ENCODE measurements around the gene DHCR24. TPM values are rescaled to one million over a fixed set of nuclear protein-coding genes. Genes with fewer than 3 reads are reported as not detected.
"Not testable (repeated sequence)": the region's sequence is repeated elsewhere in the genome, so short reads cannot be mapped to it uniquely, and the experiment has no call there.

Gene DHCR24
- total RNA-seq, 1 donor from 2014 or later: 103 TPM

GRCh38 chr1:54888080-54888733 lies 1.2 kb upstream of the DHCR24 start:
- no peak for DNase-seq (ENCODE audit: low read depth in 2 of 2)

DNA sequence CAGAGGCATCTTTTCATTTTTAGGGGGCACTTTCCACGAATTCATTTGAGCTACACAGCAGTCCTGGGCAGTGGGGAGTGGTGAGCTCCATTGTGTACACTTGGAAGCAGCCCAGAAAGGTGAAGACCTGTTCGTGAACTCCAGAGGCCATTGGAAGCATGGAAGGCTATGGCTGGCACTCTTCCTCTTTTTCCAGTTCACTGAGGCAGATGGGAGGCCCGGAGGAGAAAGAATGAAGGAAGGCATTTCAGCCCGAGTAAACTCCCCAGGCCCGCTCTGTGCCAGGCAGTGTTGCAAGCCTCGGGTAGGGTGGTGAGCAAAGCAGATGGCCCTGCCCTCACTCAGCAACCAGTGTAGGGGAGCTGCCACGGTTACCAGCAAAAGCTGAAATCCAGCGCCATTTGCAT lies 673 bp upstream of the DHCR24 start:
- DNase-seq (ENCODE audit: low read depth in 2 of 2): no peak

GRCh38 chr1:54885807-54886723 lies 930 bp downstream of the DHCR24 start:
- DNase-seq (ENCODE audit: low read depth in 2 of 2): no peak

GRCh38 chr1:54885237-54885679 lies 1.7 kb downstream of the DHCR24 start:
- no peak for DNase-seq (ENCODE audit: low read depth in 2 of 2)

DNA sequence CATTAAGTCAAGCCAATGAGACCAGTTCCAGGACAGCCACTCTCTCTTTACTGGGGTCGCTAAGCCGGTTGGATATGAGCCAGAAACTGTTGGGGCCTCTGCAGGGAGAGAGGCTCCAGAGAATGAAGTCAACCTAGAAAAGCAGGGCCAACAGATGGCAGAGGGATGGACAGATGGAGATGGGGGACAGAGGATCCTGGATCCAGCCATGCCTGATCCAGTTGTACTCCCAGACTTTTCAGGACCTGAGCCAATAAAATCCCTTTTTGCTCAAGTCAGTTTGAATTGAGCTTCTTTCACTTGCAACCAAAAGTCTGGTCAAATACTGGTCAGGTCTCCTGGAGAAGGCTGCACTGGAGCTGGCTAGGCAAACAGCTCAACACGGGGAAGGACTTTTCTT lies 2.2 kb downstream of the DHCR24 start:
- DNase-seq (ENCODE audit: low read depth in 2 of 2): no peak

- DNase-seq (ENCODE audit: low read depth in 2 of 2): no peak
Observed at GRCh38 chr1:54884135-54884586, 2.8 kb downstream of the DHCR24 start.

DNA sequence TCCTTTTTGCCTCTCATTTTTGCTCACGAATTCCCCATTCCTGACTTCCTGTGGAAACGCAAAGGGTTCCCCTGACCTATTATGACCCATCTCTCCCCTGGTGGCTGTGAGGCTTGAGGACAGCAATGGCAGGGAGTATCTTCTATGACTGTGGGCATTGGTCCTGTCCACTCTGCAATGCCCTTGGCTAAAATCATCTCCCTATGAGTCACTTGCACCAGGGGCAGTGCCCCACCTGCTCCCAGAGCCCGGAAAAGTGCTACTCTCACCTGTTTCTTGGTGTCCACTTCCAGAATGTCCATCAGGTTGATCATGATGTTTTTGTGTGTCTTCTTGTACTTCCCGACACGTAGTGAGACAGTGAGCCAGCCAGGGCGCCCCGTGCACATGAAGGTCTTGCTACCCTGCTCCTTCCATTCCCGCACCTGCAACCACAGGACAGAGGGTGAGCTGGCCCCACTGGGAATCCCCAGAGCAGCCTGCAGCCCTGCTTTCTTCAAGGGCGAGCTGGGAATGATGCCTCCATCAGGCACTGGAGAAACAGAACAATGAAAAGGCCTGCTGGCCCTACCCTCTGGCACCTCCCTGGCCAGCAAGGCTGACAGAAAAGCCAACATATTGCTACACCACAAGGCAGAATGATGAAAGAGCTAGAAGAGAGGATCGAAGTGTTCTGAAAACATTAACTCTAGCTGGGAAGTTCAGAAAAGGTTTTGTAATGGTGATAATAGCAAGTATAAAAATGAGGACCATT lies 3.5 kb downstream of the DHCR24 start:
- no peak for DNase-seq (ENCODE audit: low read depth in 2 of 2)

DNA sequence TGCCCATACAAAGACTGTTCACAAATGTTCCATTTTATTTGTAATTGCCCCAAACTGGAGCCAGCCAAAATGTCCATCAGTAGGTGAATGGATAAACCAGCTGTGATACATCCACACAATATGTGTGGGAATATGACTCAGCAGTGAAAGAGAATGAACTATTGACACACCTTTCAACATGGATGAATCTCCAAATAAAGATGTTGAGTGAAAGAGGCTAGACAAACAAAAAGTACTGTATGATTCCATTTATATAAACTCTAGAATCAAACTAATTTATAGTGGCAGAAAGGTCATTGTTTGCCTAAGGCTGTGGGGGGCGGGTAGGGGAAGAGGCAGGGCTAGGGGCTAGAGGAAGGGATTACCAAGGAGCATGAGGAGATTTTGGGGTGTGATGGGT lies 4.5 kb downstream of the DHCR24 start:
- DNase-seq (ENCODE audit: low read depth in 2 of 2): no peak

GRCh38 chr1:54881604-54882003 lies 5.4 kb downstream of the DHCR24 start:
- DNase-seq (ENCODE audit: low read depth in 2 of 2): not testable (repeated sequence)

DNA sequence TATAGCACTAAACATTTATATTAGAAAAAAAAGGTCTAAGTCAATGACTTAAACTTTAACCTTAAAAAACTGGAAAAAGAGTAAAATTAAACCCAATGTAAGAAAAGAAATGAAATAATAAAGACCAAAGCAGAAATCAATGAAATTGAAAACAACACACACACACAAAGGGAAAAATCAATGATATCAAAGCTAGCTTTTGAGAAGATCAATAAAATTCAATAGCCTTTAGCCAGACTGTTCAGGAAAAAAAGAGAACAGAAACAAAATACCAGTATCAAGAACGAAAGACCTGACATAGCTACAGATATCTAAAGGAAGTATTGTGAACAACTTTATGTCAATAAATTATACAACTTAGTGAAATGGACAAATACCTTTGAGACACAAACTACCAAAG lies 7.1 kb downstream of the DHCR24 start:
- DNase-seq (ENCODE audit: low read depth in 2 of 2): no peak

GRCh38 chr1:54876814-54877213 lies 10.2 kb downstream of the DHCR24 start:
- no peak for DNase-seq (ENCODE audit: low read depth in 2 of 2)

- DNase-seq (ENCODE audit: low read depth in 2 of 2): no peak
Observed at GRCh38 chr1:54875000-54875399, 12.0 kb downstream of the DHCR24 start.

DNA sequence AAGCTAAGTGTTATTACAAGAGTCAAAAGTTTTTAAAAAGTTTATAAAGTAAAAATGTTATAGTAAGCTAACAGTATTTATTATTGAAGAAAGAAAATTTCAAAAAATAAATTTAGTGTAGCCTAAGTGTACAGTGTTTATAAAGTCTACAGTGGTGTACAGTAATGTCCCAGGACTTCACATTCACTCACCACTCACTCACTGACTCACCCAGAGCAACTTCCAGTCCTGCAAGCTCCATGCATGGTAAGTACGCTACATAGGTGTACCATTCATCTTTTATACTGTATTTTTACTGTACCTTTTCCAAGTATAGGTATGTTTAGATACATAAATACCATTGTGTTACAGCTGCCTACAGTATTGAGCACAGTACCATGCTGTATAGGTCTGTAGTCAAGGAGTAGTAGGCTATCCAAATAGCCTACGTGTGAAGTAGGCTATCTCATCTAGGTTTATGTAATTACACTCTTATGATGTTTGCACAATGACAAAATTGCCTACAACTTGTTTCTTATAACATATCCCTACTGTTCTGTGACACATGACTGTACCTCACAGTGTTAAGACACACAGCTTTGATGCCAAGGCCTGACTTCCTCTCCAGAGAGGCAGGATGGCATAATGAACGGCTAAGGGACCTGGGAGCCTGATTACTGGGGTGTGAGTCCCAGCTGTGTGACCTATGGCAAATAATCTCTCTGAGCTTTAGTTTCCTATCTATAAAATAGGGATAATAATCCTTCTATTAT lies 12.7 kb downstream of the DHCR24 start:
- DNase-seq (ENCODE audit: low read depth in 2 of 2): no peak

DNA sequence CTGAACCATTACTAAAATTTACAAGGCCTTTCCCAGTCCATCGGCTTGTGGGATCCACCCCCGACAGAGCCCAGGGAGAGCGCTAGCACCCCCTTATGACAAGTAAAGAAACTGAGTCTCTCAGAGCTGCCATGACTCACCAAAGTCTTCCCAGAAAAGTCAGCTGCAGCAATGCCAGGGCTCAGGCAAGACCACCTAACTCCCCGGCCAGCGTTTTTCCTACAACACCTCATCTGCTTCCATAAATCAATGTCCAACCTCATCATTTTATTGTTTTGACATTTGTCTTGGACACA lies 15.0 kb downstream of the DHCR24 start:
- DNase-seq (ENCODE audit: low read depth in 2 of 2): no peak

GRCh38 chr1:54871275-54872035 lies 15.5 kb downstream of the DHCR24 start:
- no peak for DNase-seq (ENCODE audit: low read depth in 2 of 2)

DNA sequence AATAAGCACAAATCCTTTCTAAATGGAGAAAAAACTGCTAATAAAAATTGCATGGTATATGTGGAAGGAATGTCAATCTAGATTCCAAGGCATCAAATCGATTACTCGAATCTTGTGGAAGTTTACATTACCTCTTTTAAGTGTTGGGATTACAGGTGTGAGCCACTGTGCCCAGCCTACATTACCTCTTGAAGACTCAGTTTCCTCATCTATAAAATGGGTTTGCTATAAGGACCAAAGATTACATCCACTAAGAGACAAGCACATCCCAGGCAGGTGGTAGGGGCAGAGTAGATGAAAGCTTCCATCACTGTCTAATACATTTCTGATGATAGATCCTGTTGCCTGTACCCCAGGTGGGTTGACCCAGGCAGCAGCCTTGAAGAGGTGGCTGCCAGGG lies 16.1 kb downstream of the DHCR24 start:
- DNase-seq (ENCODE audit: low read depth in 2 of 2): no peak

- DNase-seq (ENCODE audit: low read depth in 2 of 2): no peak
Observed at GRCh38 chr1:54869173-54869851, 17.7 kb downstream of the DHCR24 start.

GRCh38 chr1:54867717-54868057 lies 19.3 kb downstream of the DHCR24 start:
- no peak for DNase-seq (ENCODE audit: low read depth in 2 of 2)

- no peak for DNase-seq (ENCODE audit: low read depth in 2 of 2)
Observed at GRCh38 chr1:54866801-54867716, 19.9 kb downstream of the DHCR24 start.
